Small intestine (tissue), 7 donors: ENCODE data around the gene EIF5AL1. TPM values are rescaled to one million over a fixed set of nuclear protein-coding genes. Genes with fewer than 3 reads are reported as not detected.
"Not testable (repeated sequence)": the region's sequence is repeated elsewhere in the genome, so short reads cannot be mapped to it uniquely, and the experiment has no call there.

ENCODE experiments used
- DNase-seq, 2 donors: peaks; one replicate each; pipeline versions ENCODE4 v3.0.0 to v3.0.0-alpha.2; 2013
- FAIRE-seq: peaks from 2 replicates; lab custom pipeline; 2012; peaks lifted over from hg19 to GRCh38; lab: Jason Lieb, UNC
- H3K27ac ChIP-seq, 3 donors: one replicate each; pipeline ENCODE4 v1.5.1; 2013; ENCODE audit warnings: low read length in 2 of 3, mild to moderate bottlenecking in 2 of 3, control low read depth in 1 of 3, inconsistent platforms in 1 of 3, low read depth in 1 of 3, moderate library complexity in 1 of 3
- H3K27me3 ChIP-seq, 3 donors: one replicate each; pipeline ENCODE4 v1.6.1; 2013; ENCODE audit warnings: low read length in 3 of 3, inconsistent platforms in 1 of 3; ENCODE audit not compliant: control insufficient read depth in 3 of 3, insufficient read depth in 3 of 3
- H3K36me3 ChIP-seq, 3 donors: one replicate each; pipeline ENCODE4 v1.6.1; 2013; ENCODE audit warnings: low read length in 3 of 3, inconsistent platforms in 1 of 3, low read depth in 1 of 3, mild to moderate bottlenecking in 1 of 3, moderate library complexity in 1 of 3; ENCODE audit not compliant: control insufficient read depth in 3 of 3, insufficient read depth in 2 of 3
- H3K4me1 ChIP-seq, 3 donors: one replicate each; pipeline ENCODE4 v1.6.1; 2013; ENCODE audit warnings: low read length in 2 of 3, inconsistent platforms in 1 of 3, low read depth in 1 of 3, mild to moderate bottlenecking in 1 of 3, moderate library complexity in 1 of 3; ENCODE audit not compliant: control insufficient read depth in 3 of 3, insufficient read depth in 2 of 3
- H3K4me3 ChIP-seq, 3 donors: one replicate each; pipeline ENCODE4 v1.5.1; 2013; ENCODE audit warnings: low read length in 3 of 3, control low read depth in 1 of 3, inconsistent platforms in 1 of 3, low read depth in 1 of 3, mild to moderate bottlenecking in 1 of 3, moderate library complexity in 1 of 3
- H3K9me3 ChIP-seq, 2 donors: one replicate each; pipeline ENCODE4 v1.6.1; 2013; ENCODE audit warnings: low read depth in 1 of 2, low read length in 1 of 2; ENCODE audit not compliant: control insufficient read depth in 2 of 2, insufficient read depth in 1 of 2
- WGBS, 3 donors: extraction: QIAGEN DNeasy Blood & Tissue Kit; methylation state at CpG; one replicate each; pipeline ENCODE4 v1.1.7; 2013; 5-methylcytosine and 5-hydroxymethylcytosine counted together
- polyA plus RNA-seq, 4 donors: library from polyadenylated mRNA; stranded (reverse) in 3 of 4; unstranded in 1 of 4; fragments of 200-250 nt in 3 of 4; fragments of 120-200 nt in 1 of 4; gene quantifications; one replicate each; pipeline versions ENCODE4 v1.2.1 to v1.2.3, GENCODE V29; 2013
- donor health status: healthy with polysubstance abuse.
- donor health status: control.
- donor health status: control.
- donor health status: Bipolar disorder and iron deficiency.
- donor health status: healthy.

EIF5AL1 gene
- polyA plus RNA-seq, 4 donors: 0.22 to 0.69 (median 0.48) TPM

- Histone ChIP-seq H3K4me3 (no peak overlapping the region), H3K9me3 (no peaks in the 10 kb centered on the region), H3K27ac (no peak overlapping the region), H3K27me3 (peaks cover 0 to 6% (median 0%) of the 10 kb centered on the region in 3 donors), H3K36me3 (no peaks in the 10 kb centered on the region), H3K4me1 (no peaks in the 10 kb centered on the region)
- WGBS, 3 donors: 66 to 76% (median 72%) methylated on average over 6 of the region's 6 CpGs
- no peak for DNase-seq
- no peak for FAIRE-seq
Observed at GRCh38 chr10:79498291-79498829, 14.0 kb upstream of the EIF5AL1 start.

GRCh38 chr10:79502561-79503309 is 9.6 kb upstream of the EIF5AL1 start:
- 27 to 45% (median 44%) methylated on average over 6 to 7 of the region's 7 CpGs for WGBS, 3 donors
- Histone ChIP-seq H3K4me3 (no peak overlapping the region), H3K27me3 (peaks cover 0 to 3% (median 0%) of the 10 kb centered on the region in 3 donors), H3K27ac (no peak overlapping the region), H3K36me3 (no peaks in the 10 kb centered on the region), H3K9me3 (no peaks in the 10 kb centered on the region), H3K4me1 (no peaks in the 10 kb centered on the region)
- DNase-seq: peak in 1 of 2 donors; percentile 35
- no peak for FAIRE-seq

GRCh38 chr10:79503787-79504186 is 8.5 kb upstream of the EIF5AL1 start:
- not testable (repeated sequence) for H3K27ac ChIP-seq, FAIRE-seq

GRCh38 chr10:79504483-79504882 is 7.8 kb upstream of the EIF5AL1 start:
- no CpG with 5 or more reads among the region's 2 CpGs for WGBS, 3 donors
- H3K4me1 ChIP-seq, H3K4me3 ChIP-seq, DNase-seq, H3K27me3 ChIP-seq, FAIRE-seq, H3K9me3 ChIP-seq, H3K36me3 ChIP-seq, H3K27ac ChIP-seq: not testable (repeated sequence)

More at GRCh38 chr10:79503787-79504186, 8.5 kb upstream of the EIF5AL1 start:
- not testable (repeated sequence) for DNase-seq, H3K27me3 ChIP-seq, H3K4me1 ChIP-seq, H3K36me3 ChIP-seq, H3K4me3 ChIP-seq, H3K9me3 ChIP-seq
- WGBS, 3 donors: 56 to 71% (median 67%) methylated on average over 4 of the region's 4 CpGs

- H3K4me1 ChIP-seq, H3K9me3 ChIP-seq, H3K27me3 ChIP-seq, H3K36me3 ChIP-seq, H3K4me3 ChIP-seq, DNase-seq, FAIRE-seq, H3K27ac ChIP-seq: not testable (repeated sequence)
Observed at GRCh38 chr10:79505328-79505727, 7.0 kb upstream of the EIF5AL1 start.

- H3K4me3 ChIP-seq: no peak overlapping the region
- H3K4me1 ChIP-seq: no peaks in the 10 kb centered on the region
- H3K27ac ChIP-seq: no peak overlapping the region
- no peaks in the 10 kb centered on the region for H3K36me3 ChIP-seq
- no peaks in the 10 kb centered on the region for H3K9me3 ChIP-seq
- FAIRE-seq (no peak), DNase-seq (no peak)
- peaks cover 0 to 3% (median 0%) of the 10 kb centered on the region in 3 donors for H3K27me3 ChIP-seq
Observed at GRCh38 chr10:79505829-79506228, 6.5 kb upstream of the EIF5AL1 start.

GRCh38 chr10:79507440-79508167 is 4.7 kb upstream of the EIF5AL1 start:
- FAIRE-seq (no peak), DNase-seq (no peak)
- Histone ChIP-seq H3K9me3 (no peaks in the 10 kb centered on the region), H3K27me3 (peaks cover 0 to 3% (median 0%) of the 10 kb centered on the region in 3 donors), H3K4me3 (no peak overlapping the region), H3K27ac (no peak overlapping the region), H3K36me3 (no peaks in the 10 kb centered on the region), H3K4me1 (no peaks in the 10 kb centered on the region)
- 39 to 74% (median 57%) methylated on average over 9 of the region's 9 CpGs for WGBS, 3 donors

GRCh38 chr10:79508245-79508644 is 4.1 kb upstream of the EIF5AL1 start:
- not testable (repeated sequence) for H3K27ac ChIP-seq, H3K36me3 ChIP-seq, H3K27me3 ChIP-seq, H3K4me3 ChIP-seq, H3K9me3 ChIP-seq, H3K4me1 ChIP-seq, DNase-seq, FAIRE-seq
- WGBS, 3 donors: 78 to 83% (median 81%) methylated on average over 3 of the region's 4 CpGs
